Ishikawa (cell line): ENCODE data around the gene LRRC1.

ENCODE experiments used
- CEBPB ChIP-seq: IDR thresholded peaks from 2 replicates; pipeline ENCODE4 v1.6.1; 2012
- EP300 ChIP-seq: IDR thresholded peaks from 2 replicates; pipeline ENCODE4 v1.6.1; 2012; ENCODE audit warnings: borderline replicate concordance
- MAX ChIP-seq: IDR thresholded peaks from 2 replicates; pipeline ENCODE4 v1.6.1; 2012
- REST ChIP-seq: IDR thresholded peaks from 2 replicates; pipeline ENCODE4 v1.6.1; 2012; ENCODE audit warnings: low read depth, mild to moderate bottlenecking
- TEAD4 ChIP-seq: IDR thresholded peaks from 2 replicates; pipeline ENCODE4 v1.6.1; 2012
- USF1 ChIP-seq: IDR thresholded peaks from 2 replicates; pipeline ENCODE4 v1.6.1; 2012
- ZBTB7A ChIP-seq: IDR thresholded peaks from 2 replicates; pipeline ENCODE4 v1.6.1; 2012; ENCODE audit warnings: low read depth

- TF ChIP-seq EP300 (no peak), REST (no peak), ZBTB7A (no peak), CEBPB (no peak), MAX (no peak), USF1 (no peak), TEAD4 (no peak)
Observed at GRCh38 chr6:53857318-53858094, 62.7 kb downstream of the LRRC1 start.
